Stimulated activated naive CD8-positive, alpha-beta T cell treated with anti-CD3 and anti-CD28 coated beads, Interleukin-15, Interleukin-2, amounts not matched to agents 100 ng/mL and 50 ng/mL, for 24 hours (primary cell): ENCODE results near the gene TOM1L2.

Experiments used
- H3K27ac Mint-ChIP-seq: one replicate; pipeline ENCODE4 v1.8.0; 2021; ENCODE audit warnings: mild to moderate bottlenecking, mixed read lengths
- H3K27me3 Mint-ChIP-seq: one replicate; pipeline ENCODE4 v1.8.0; 2021; ENCODE audit warnings: mixed read lengths
- H3K36me3 Mint-ChIP-seq: one replicate; pipeline ENCODE4 v1.8.0; 2021; ENCODE audit warnings: low read depth, mixed read lengths
- H3K4me1 Mint-ChIP-seq: one replicate; pipeline ENCODE4 v1.8.0; 2021; ENCODE audit warnings: low read depth, mixed read lengths
- H3K4me3 Mint-ChIP-seq: one replicate; pipeline ENCODE4 v1.8.0; 2021; ENCODE audit warnings: mild to moderate bottlenecking, mixed read lengths
- H3K9me3 Mint-ChIP-seq: one replicate; pipeline ENCODE4 v1.8.0; 2021; ENCODE audit warnings: mixed read lengths

The TOM1L2 gene

GRCh38 chr17:17866897-17867296, 105.3 kb downstream of the TOM1L2 start:
- H3K4me3 Mint-ChIP-seq = no peak overlapping the region
- peaks cover 4% of the 10 kb centered on the region for H3K36me3 Mint-ChIP-seq
- H3K9me3 Mint-ChIP-seq = no peaks in the 10 kb centered on the region
- H3K27ac Mint-ChIP-seq = no peak overlapping the region
- peaks cover 18% of the 10 kb centered on the region for H3K4me1 Mint-ChIP-seq
- H3K27me3 Mint-ChIP-seq = no peaks in the 10 kb centered on the region

GRCh38 chr17:17866425-17866824, 105.8 kb downstream of the TOM1L2 start:
- Mint-ChIP-seq H3K27me3 (no peaks in the 10 kb centered on the region), H3K9me3 (no peaks in the 10 kb centered on the region), H3K36me3 (peaks cover 4% of the 10 kb centered on the region), H3K27ac (no peak overlapping the region), H3K4me3 (no peak overlapping the region), H3K4me1 (peaks cover 18% of the 10 kb centered on the region)

- H3K36me3 Mint-ChIP-seq = peaks cover 4% of the 10 kb centered on the region
- H3K27me3 Mint-ChIP-seq = no peaks in the 10 kb centered on the region
- no peak overlapping the region for H3K27ac Mint-ChIP-seq
- peaks cover 18% of the 10 kb centered on the region for H3K4me1 Mint-ChIP-seq
- H3K9me3 Mint-ChIP-seq = no peaks in the 10 kb centered on the region
- no peak overlapping the region for H3K4me3 Mint-ChIP-seq
Measured at GRCh38 chr17:17865035-17865434, 107.2 kb downstream of the TOM1L2 start.

GRCh38 chr17:17860766-17861107, 111.5 kb downstream of the TOM1L2 start:
- Mint-ChIP-seq H3K4me3 (no peak overlapping the region), H3K4me1 (peaks cover 29% of the 10 kb centered on the region), H3K36me3 (no peaks in the 10 kb centered on the region), H3K27ac (no peak overlapping the region), H3K27me3 (no peaks in the 10 kb centered on the region), H3K9me3 (no peaks in the 10 kb centered on the region)

- Mint-ChIP-seq H3K4me1 (peaks cover 35% of the 10 kb centered on the region), H3K27ac (no peak overlapping the region), H3K27me3 (no peaks in the 10 kb centered on the region), H3K4me3 (no peak overlapping the region), H3K9me3 (no peaks in the 10 kb centered on the region), H3K36me3 (no peaks in the 10 kb centered on the region)
Measured at GRCh38 chr17:17859909-17860765, 112.1 kb downstream of the TOM1L2 start.

GRCh38 chr17:17857496-17857895, 114.7 kb downstream of the TOM1L2 start:
- H3K4me3 Mint-ChIP-seq = no peak overlapping the region
- no peaks in the 10 kb centered on the region for H3K9me3 Mint-ChIP-seq
- H3K27ac Mint-ChIP-seq = no peak overlapping the region
- H3K36me3 Mint-ChIP-seq = no peaks in the 10 kb centered on the region
- H3K27me3 Mint-ChIP-seq = no peaks in the 10 kb centered on the region
- H3K4me1 Mint-ChIP-seq = peaks cover 44% of the 10 kb centered on the region

GRCh38 chr17:17856386-17856785, 115.8 kb downstream of the TOM1L2 start:
- Mint-ChIP-seq H3K4me1 (peaks cover 50% of the 10 kb centered on the region), H3K27ac (no peak overlapping the region), H3K4me3 (no peak overlapping the region)

GRCh38 chr17:17855976-17856375, 116.2 kb downstream of the TOM1L2 start:
- H3K4me1 Mint-ChIP-seq = peaks cover 55% of the 10 kb centered on the region
- no peaks in the 10 kb centered on the region for H3K9me3 Mint-ChIP-seq
- no peaks in the 10 kb centered on the region for H3K36me3 Mint-ChIP-seq
- H3K4me3 Mint-ChIP-seq = no peak overlapping the region
- no peak overlapping the region for H3K27ac Mint-ChIP-seq
- H3K27me3 Mint-ChIP-seq = no peaks in the 10 kb centered on the region

More at GRCh38 chr17:17856386-17856785, 115.8 kb downstream of the TOM1L2 start:
- no peaks in the 10 kb centered on the region for H3K9me3 Mint-ChIP-seq
- H3K27me3 Mint-ChIP-seq = no peaks in the 10 kb centered on the region
- no peaks in the 10 kb centered on the region for H3K36me3 Mint-ChIP-seq

- H3K27me3 Mint-ChIP-seq = no peaks in the 10 kb centered on the region
- H3K4me3 Mint-ChIP-seq = peak overlapping the region; percentile 58
- no peaks in the 10 kb centered on the region for H3K9me3 Mint-ChIP-seq
- H3K4me1 Mint-ChIP-seq = peaks cover 75% of the 10 kb centered on the region
- H3K27ac Mint-ChIP-seq = peak overlapping the region; percentile 89
- H3K36me3 Mint-ChIP-seq = no peaks in the 10 kb centered on the region
Measured at GRCh38 chr17:17853811-17854447, 118.3 kb downstream of the TOM1L2 start.

GRCh38 chr17:17852930-17853329, 119.3 kb downstream of the TOM1L2 start:
- no peaks in the 10 kb centered on the region for H3K27me3 Mint-ChIP-seq
- H3K4me1 Mint-ChIP-seq = peaks cover 85% of the 10 kb centered on the region
- peak overlapping the region; percentile 89 for H3K27ac Mint-ChIP-seq
- no peaks in the 10 kb centered on the region for H3K36me3 Mint-ChIP-seq
- H3K4me3 Mint-ChIP-seq = peak overlapping the region; percentile 58
- no peaks in the 10 kb centered on the region for H3K9me3 Mint-ChIP-seq

GRCh38 chr17:17851103-17852002, 120.8 kb downstream of the TOM1L2 start:
- H3K4me1 Mint-ChIP-seq = peaks cover 88% of the 10 kb centered on the region
- H3K9me3 Mint-ChIP-seq = no peaks in the 10 kb centered on the region
- H3K4me3 Mint-ChIP-seq = peak overlapping the region; percentile 51
- peak overlapping the region; percentile 94 for H3K27ac Mint-ChIP-seq
- no peaks in the 10 kb centered on the region for H3K27me3 Mint-ChIP-seq
- H3K36me3 Mint-ChIP-seq = no peaks in the 10 kb centered on the region

- H3K4me3 Mint-ChIP-seq = peak overlapping the region; percentile 49
- H3K4me1 Mint-ChIP-seq = peaks cover 78% of the 10 kb centered on the region
- no peaks in the 10 kb centered on the region for H3K9me3 Mint-ChIP-seq
- no peaks in the 10 kb centered on the region for H3K27me3 Mint-ChIP-seq
- H3K36me3 Mint-ChIP-seq = no peaks in the 10 kb centered on the region
- H3K27ac Mint-ChIP-seq = peak overlapping the region; percentile 94
Measured at GRCh38 chr17:17849845-17850373, 122.3 kb downstream of the TOM1L2 start.

- no peaks in the 10 kb centered on the region for H3K9me3 Mint-ChIP-seq
- peaks cover 74% of the 10 kb centered on the region for H3K4me1 Mint-ChIP-seq
- no peaks in the 10 kb centered on the region for H3K27me3 Mint-ChIP-seq
- H3K27ac Mint-ChIP-seq = peak overlapping the region; percentile 94
- H3K36me3 Mint-ChIP-seq = no peaks in the 10 kb centered on the region
- peak overlapping the region; percentile 49 for H3K4me3 Mint-ChIP-seq
Measured at GRCh38 chr17:17849147-17849820, 122.9 kb downstream of the TOM1L2 start.
